GM18951 (cell line): ENCODE measurements around the gene FAM174B.

ENCODE experiments used
- POLR2A ChIP-seq: IDR thresholded peaks from 4 replicates; pipeline ENCODE4 v1.6.1; 2011; ENCODE audit warnings: mild to moderate bottlenecking; ENCODE audit not compliant: insufficient read length, insufficient read depth; ENCODE audit errors: extremely low read depth
- in situ Hi-C: fragments of 300-500 bp; cut with MboI; formaldehyde crosslinking; loops from one replicate; pipeline ENCODE4 v1.12.0; 2022; ENCODE audit warnings: low sequenced_read_pairs, mixed read lengths, inconsistent platforms; ENCODE audit not compliant: unreplicated experiment

The FAM174B gene

DNA sequence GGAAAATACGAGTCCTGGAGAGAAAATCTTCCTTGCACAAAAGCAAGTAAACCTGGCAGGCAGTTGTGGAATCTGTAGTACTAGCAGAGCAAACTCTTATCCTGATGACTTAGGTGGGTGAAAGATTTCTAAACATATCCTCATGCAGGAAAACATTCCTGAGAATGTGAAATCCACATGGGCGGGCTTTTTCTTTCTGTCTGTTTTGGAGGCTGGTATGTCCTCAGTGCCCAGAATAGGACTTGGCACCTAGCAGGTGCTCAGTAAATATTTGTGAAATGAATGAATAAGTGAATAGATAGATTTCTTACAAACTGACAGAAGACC lies 53.3 kb downstream of the FAM174B start:
- no peak for TF ChIP-seq POLR2A
- in situ Hi-C loops, result no loop called here

GRCh38 chr15:92601592-92602266 lies 53.8 kb downstream of the FAM174B start:
- in situ Hi-C loops, result no loop called here
- no peak for TF ChIP-seq POLR2A

DNA sequence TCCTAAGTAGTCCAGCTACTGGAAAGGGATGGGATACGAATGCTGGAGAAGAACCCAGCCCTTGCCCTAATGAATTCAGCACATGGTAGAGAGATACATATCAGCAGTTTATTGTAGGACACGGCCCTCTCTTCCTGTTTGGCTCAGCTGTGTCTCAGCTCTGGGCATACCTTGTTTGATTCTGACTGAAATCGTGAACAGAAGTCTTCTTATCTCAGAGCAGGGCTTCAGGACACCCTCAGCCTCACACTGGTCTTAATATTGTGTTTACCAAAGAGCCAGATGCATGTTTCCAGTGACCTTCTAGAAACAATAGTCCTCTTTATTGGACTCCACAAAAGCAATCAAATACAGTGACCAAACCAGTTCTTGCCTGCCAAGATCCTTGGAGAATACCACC lies 54.7 kb downstream of the FAM174B start:
- TF ChIP-seq POLR2A, result no peak
- in situ Hi-C loops, result no loop called here

DNA sequence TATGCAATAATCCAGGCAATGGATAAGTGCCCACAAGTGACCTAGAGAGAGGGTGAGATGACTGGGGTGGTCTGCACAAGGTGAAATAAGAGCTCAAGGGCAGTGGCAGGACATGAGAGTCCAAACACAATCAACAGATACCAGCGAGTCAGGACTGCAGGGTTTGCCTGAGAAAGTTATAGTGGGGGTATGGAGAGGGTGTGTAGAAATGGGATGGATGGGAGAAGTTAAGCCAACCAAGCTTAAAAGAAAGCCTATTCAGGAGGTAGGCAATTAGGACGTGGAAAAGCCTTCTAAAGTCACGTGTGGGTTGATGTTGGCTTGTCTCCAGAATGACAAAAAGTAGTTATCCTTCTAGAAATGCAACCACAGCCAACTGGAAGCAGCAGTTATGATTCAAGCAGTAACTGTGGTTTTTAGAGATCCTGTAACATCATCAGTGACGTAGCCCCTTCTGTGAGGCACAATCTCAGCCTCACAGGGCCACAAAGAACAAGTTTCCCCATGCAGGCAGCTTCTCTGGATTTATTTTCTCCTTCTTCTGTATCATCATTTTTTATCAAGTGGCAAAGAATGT lies 56.1 kb downstream of the FAM174B start:
- TF ChIP-seq POLR2A, result no peak
- in situ Hi-C loops, result no loop called here

GRCh38 chr15:92597548-92597947 lies 58.0 kb downstream of the FAM174B start:
- in situ Hi-C loops, result no loop called here
- TF ChIP-seq POLR2A, result no peak

DNA sequence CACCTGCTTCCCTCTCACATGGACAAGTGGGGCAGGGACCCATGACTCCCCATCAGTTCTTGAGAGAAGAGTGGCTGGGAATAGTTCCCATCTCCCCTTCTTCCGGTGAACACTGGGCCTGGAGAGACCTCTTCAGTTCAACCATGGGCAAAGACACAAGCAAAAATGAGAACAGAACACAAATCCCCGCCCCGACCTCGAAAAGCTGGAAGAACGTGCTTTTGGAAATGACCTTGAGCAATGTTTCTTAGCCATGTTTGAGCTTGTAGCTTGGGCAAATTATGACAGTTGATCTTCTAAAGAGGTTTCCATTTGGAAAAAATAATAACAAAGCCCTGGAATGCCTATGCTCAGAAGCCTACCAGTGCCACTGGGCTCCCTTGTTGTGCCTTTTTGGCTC lies 59.0 kb downstream of the FAM174B start:
- in situ Hi-C loops, result no loop called here

GRCh38 chr15:92595506-92596381 lies 59.8 kb downstream of the FAM174B start:
- in situ Hi-C loops, result no loop called here
- no peak for TF ChIP-seq POLR2A

More for the DNA sequence above, 59.0 kb downstream of the FAM174B start:
- TF ChIP-seq POLR2A, result no peak

GRCh38 chr15:92591275-92591674 lies 64.3 kb downstream of the FAM174B start:
- TF ChIP-seq POLR2A, result no peak
- in situ Hi-C loops, result no loop called here

- no peak for TF ChIP-seq POLR2A
- in situ Hi-C loops, result no loop called here
Measured at GRCh38 chr15:92586966-92587365, 68.6 kb downstream of the FAM174B start.

DNA sequence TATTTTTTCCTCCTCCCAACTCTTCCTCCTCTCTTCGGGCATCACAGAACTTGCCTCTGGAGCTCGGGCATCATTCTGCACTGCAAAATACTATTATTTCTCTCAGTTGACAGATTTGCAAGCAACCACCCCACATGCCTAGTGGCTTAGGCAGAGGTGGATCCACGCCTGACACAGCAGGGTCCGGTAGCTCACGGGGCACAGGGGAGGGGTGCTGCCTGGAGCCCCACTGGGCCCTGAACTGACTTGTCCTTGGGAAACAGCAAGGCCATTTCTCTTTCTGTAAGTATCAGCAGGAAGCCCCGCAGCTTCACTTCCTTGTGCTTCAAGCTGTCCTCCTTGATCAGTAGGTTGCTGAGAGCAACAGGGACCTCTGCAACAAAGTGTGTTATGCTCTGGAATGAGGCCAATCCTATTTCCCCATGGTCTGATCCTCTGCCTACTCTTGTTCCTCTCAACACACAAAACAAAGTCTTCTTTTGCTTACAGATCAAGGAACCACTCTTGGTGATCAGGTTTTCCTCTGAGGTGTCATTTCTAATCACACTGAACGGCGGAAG lies 69.1 kb downstream of the FAM174B start:
- TF ChIP-seq POLR2A, result no peak
- in situ Hi-C loops, result no loop called here

DNA sequence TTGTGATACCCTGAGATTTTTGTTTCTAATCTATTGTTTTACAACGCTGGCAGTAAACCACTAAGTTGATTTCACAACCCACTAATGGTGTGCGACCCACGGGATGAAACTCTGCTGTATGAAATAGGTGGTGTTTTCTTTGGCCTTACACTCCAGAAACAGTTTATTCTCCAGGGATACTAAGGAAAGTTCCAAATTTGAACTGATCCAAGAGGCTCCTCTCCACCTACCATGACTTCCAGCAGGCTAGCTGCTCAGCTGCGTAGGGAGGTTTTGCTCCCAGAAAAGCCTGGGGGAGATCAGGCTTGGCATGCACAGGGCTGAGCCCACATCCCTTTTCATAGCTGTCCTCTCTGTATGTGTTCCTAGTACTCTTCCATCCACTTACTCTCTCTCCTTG lies 71.5 kb downstream of the FAM174B start:
- in situ Hi-C loops, result no loop called here
- TF ChIP-seq POLR2A, result no peak

DNA sequence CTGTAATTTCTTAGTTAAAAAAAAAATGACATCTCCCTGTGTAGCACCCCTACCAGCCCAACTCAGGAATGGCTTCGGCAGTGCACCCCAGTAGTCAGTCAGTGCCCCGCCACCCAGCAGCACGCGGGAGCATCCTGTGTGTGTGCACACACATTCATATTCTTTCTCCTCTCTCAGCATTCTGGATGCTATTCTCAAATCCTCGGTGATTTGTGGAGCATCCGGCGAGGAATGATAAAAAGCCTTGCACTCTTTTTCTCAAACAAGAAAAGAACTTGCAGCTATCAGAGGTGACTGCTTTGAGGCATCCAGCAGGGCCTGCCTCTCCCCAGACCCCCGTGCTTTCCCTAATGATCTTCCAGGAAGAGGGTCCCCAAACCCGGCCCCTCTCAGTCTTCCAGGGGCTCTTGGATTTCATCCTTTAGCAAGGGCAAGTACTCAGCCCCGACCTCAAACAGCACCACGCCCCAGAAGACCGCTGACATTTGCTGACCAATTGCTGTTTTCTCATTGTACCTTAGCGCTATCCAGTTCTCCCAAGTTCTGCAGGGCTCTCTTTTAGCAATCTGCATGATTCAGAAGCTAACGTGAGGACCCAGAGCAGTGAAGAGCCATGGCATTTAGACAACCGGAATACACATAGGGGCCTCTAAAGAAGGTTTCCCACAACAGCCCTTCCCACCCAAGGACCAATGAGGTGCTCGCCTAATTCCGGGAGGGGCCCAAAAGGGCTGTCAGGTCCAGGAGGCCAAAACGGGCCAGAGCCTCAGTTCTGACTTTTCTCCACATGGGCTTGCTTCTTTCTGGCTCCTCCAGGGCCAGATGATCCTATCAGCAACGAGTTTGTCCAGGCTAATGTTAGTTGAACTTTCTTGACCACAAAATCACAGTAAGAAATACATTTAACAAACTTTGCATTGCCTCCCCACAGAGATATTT lies 72.2 kb downstream of the FAM174B start:
- in situ Hi-C loops, result no loop called here
- no peak for TF ChIP-seq POLR2A

GRCh38 chr15:92582206-92582605 lies 73.4 kb downstream of the FAM174B start:
- no peak for TF ChIP-seq POLR2A
- in situ Hi-C loops, result no loop called here

DNA sequence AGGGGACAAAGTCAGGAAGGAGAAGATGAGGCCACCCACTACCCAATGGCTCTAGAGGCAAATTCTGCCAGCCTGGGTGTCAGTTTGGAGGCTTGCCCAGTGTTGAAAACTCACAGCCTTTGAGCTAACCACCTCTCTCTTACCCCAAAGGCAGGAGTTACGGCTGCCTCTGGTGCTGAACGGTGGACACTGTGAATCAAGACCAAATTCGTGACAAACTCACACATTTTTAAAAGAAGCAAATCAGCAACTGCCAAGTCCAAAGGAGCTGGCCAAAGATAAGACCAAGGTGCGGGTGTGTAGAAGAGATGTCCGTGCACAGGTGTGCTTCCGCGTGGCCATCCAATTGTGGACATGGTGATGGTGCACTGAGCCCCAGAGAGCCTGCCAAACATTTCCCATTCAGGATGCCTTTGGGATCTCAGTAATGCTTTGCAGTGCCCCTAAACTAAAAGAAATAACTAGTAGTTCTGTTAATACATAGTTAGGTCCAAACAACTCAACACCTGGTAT lies 74.6 kb downstream of the FAM174B start:
- no peak for TF ChIP-seq POLR2A
- in situ Hi-C loops, result no loop called here
